Measurements from ENCODE around the gene LLGL1. TPM values are rescaled to one million over a fixed set of nuclear protein-coding genes. Genes with fewer than 3 reads are reported as not detected.

The LLGL1 gene
- total RNA-seq, 1 donor from 2014 or later, result 22.6 TPM

DNA sequence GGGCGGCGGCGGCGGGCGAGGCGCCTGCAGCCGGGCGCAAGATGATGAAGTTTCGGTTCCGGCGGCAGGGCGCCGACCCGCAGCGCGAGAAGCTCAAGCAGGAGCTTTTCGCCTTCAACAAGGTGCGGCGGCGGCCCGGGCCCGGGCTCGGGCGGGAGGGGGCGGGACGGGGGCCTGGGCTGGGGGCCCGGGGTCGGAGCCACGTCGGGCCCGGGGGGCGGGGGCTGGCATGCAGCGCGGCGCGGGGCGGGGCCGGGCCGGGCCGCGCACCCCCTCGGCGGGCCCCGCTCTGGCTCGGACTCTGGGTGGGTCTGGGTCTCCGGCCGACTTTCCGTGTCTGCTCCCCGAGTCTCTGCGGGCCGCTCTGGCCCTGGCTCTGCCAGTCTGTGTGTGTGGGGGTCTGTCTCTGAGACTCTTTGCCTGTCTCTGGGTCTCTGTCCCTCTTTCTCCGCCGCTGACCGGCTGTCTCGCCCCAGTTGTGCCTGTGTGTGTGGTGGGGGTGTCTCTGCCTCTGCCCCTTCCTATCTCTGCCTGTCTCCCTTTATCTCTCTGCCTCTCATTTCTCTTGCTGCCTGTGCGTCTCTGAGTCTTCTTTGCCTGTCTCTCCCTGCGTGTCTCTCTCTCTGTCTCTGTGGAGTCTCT lies 328 bp downstream of the LLGL1 start:
- Mint-ChIP-seq H3K27me3 (ENCODE audit: insufficient read depth) (peaks cover 2% of the 10 kb centered on the region), H3K9me3 (no peaks in the 10 kb centered on the region), H3K4me3 (peak overlapping the region; percentile 96), H3K36me3 (ENCODE audit: low read depth) (no peaks in the 10 kb centered on the region), H3K27ac (peak overlapping the region; percentile 90), H3K4me1 (ENCODE audit: low read depth) (peaks cover 20% of the 10 kb centered on the region)
- intact Hi-C loops (cut with micrococcal nuclease), result loop anchor here (1.0 to 5.0 kb wide), 7 partner anchors 35 to 187 kb away; partner anchors contain the start of genes ALKBH5, ATPAF2, DRG2 and GID4
- DNase-seq (ENCODE audit: low spot score), result no peak

DNA sequence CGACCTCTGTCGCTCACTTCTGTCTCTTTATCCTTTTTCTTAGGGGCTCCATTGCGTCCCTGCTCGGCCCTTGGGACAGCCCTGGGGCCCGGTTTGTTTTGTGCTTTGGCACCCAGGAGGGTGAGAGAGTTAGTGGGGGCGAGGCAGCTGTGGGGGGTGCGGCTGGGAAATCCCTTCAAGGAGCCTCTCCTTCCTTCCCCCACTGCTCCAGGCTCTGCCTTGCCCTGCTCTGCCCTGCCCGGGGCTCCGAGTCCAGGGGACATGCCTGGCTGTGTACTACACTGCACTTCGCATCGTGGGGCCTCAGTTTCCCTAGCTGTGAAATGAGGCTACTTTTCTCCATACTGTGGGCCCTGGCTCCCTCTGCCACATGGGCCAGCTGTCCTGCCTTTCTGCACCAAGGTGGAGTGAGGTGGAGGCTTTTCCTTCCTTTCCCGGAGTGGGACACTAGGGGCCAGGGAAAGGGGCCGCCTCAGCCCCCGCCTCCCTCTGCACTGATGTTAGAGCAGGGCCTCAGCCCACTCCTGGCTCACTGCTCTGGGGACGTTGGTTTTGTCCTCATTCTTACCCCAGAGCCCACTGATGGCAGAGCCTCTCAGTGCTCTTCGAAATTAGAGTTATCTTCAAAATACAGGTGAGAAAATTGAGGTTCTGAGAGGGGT lies 980 bp downstream of the LLGL1 start:
- intact Hi-C loops (cut with micrococcal nuclease), result loop anchor here (5.0 kb wide), 1 partner anchor 139 kb away; the partner anchor contains the start of gene DRG2
- Mint-ChIP-seq H3K36me3 (ENCODE audit: low read depth) (no peaks in the 10 kb centered on the region), H3K4me1 (ENCODE audit: low read depth) (peaks cover 20% of the 10 kb centered on the region), H3K4me3 (peak overlapping the region; percentile 96), H3K9me3 (no peaks in the 10 kb centered on the region), H3K27ac (peak overlapping the region; percentile 90), H3K27me3 (ENCODE audit: insufficient read depth) (peaks cover 2% of the 10 kb centered on the region)
- no peak for DNase-seq (ENCODE audit: low spot score)

DNA sequence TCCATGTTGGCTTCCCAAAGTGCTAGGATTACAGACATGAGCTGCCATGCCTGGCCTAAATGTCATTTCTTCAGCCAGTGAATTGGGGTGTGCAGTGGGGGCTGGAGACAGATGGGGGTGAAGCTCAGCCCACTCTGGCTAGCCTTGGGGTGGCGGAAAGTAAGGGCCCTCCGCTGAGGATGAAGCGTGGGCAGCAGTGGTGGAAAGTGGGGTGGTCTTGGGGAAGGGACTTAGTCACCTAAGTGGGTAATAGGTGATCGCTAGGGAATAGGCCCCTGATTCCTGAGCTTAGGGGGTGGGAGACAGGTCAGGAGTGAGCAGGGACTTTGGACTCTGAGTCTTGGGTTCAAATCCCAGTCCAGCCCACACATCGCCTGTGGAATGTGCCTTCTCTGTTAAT lies 2.2 kb downstream of the LLGL1 start:
- Mint-ChIP-seq H3K4me3 (peak overlapping the region; percentile 3), H3K9me3 (no peaks in the 10 kb centered on the region), H3K36me3 (ENCODE audit: low read depth) (no peaks in the 10 kb centered on the region), H3K4me1 (ENCODE audit: low read depth) (peaks cover 20% of the 10 kb centered on the region), H3K27me3 (ENCODE audit: insufficient read depth) (peaks cover 2% of the 10 kb centered on the region), H3K27ac (no peak overlapping the region)
- no peak for DNase-seq (ENCODE audit: low spot score)
- intact Hi-C loops (cut with micrococcal nuclease), result loop anchor here (5.0 kb wide), 1 partner anchor 140 kb away; the partner anchor contains the start of gene DRG2

DNA sequence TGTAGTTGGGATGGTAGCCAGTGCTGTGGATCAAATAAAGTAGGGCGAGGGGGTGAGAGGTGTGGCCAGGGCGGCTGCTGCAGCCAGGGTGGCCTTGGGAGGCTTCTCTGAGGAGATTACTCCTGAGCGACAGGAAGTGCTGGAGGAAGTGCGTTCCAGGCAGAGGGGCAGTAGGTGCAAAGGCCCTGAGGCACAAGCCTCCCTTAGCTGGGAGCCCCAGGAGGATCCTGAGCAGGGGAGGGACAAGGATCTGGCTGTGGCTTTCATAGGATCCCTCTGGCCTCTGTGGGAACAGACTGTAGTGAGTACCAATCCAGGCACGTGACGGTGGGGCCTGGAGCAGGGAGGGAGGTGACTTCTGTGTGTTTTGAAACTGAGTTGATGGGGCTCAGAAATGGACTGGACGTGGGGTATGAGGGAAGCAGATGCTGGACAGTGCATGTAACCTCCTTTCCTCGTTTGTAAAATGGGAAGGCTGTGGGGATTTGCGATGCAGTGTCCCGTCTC lies 2.8 kb downstream of the LLGL1 start:
- Mint-ChIP-seq H3K36me3 (ENCODE audit: low read depth) (no peaks in the 10 kb centered on the region), H3K9me3 (no peaks in the 10 kb centered on the region), H3K4me1 (ENCODE audit: low read depth) (peaks cover 20% of the 10 kb centered on the region), H3K27me3 (ENCODE audit: insufficient read depth) (peaks cover 2% of the 10 kb centered on the region), H3K27ac (no peak overlapping the region), H3K4me3 (peak overlapping the region; percentile 8)
- intact Hi-C loops (cut with micrococcal nuclease), result loop anchor here (5.0 kb wide), 1 partner anchor 141 kb away; the partner anchor contains the start of gene DRG2
- no peak for DNase-seq (ENCODE audit: low spot score)

DNA sequence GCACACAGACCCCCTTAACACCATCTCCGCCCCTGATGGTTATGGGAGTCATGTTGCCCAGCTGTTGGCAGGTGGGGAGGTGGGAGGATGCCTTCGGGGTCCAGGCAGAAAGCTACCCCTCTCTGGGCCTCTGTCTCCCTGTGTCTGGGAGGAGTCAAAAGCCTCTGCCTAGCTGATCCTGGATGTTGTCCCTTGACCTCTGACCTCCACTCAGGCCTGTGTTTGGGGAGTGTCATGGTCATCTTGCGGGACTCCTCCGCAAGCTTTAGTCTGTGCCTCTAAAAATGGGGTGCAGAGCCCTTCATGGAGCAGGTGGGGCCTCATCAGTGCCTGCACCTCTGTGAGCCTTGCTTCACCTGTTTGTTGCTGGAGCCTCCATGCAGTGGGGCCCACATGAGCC lies 3.8 kb downstream of the LLGL1 start:
- no peak overlapping the region for H3K4me3 Mint-ChIP-seq
- DNase-seq (ENCODE audit: low spot score), result no peak
- H3K36me3 Mint-ChIP-seq (ENCODE audit: low read depth), result no peaks in the 10 kb centered on the region
- peaks cover 20% of the 10 kb centered on the region for H3K4me1 Mint-ChIP-seq (ENCODE audit: low read depth)
- intact Hi-C loops (cut with micrococcal nuclease), result loop anchor here (5.0 kb wide), 1 partner anchor 142 kb away; the partner anchor contains the start of gene DRG2
- H3K27me3 Mint-ChIP-seq (ENCODE audit: insufficient read depth), result peaks cover 2% of the 10 kb centered on the region
- H3K27ac Mint-ChIP-seq, result no peak overlapping the region
- H3K9me3 Mint-ChIP-seq, result no peaks in the 10 kb centered on the region

DNA sequence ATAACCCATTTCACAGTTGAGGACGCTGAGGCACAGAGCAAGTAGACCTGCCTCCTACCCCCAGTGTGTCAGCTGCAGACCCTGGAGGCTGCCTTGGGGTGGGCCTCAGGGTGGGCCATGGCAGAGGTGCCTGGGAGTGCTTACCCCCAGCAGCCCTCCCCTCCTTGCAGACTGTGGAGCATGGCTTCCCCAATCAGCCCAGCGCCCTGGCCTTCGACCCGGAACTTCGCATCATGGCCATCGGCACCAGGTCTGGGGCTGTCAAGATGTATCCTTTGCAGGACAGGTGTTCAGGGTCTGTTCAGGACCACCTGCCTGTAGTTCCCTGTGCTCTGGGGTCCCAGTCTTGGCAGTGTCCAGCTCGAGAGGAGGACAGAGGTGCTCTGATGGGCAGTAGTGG lies 4.3 kb downstream of the LLGL1 start:
- no peak for DNase-seq (ENCODE audit: low spot score)
- Mint-ChIP-seq H3K27me3 (ENCODE audit: insufficient read depth) (peaks cover 2% of the 10 kb centered on the region), H3K4me3 (no peak overlapping the region), H3K9me3 (no peaks in the 10 kb centered on the region), H3K4me1 (ENCODE audit: low read depth) (peaks cover 20% of the 10 kb centered on the region), H3K36me3 (ENCODE audit: low read depth) (no peaks in the 10 kb centered on the region), H3K27ac (no peak overlapping the region)
- intact Hi-C loops (cut with micrococcal nuclease), result loop anchor here (5.0 kb wide), 1 partner anchor 142 kb away; the partner anchor contains the start of gene DRG2

DNA sequence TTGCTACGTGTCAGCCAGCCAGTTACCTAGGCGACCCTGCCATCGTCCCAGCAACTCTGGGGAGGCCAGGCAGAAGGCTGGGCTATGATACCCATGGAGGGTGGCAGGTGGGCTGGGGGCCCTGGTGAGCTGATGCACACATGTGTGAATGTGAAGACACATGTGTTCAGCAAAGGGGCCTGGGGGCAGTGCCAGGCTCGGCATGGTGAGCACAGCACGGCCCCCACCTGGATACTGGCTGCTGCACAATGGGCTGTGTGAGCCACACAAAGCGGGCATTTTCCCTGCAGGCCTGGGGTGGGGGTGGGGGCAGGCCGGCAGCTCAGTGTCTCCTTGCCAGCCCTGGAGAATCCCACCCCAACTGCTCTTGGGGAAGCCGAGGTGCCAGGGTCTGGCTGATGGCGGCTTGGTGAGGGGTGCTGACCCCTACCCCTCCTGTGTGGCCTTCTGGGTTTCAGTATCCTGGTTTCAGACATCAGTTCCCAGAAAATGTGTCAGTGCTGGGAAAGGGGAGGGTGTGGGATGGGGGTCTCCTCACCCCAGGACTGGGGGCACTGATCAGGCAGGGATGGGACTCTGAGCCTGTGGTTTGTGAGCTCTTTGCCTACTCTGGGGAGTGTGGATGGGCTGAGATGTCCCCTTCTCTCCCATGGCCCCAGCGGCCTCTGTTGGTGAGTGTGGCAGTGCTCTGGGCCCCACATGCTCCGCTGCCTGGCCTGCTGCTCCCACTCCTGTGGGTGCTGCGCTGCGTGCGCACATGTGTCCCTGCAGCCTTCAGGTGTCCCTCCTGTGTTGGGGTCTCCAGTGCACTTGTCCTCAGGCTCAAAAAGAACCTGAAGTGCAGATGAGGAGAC lies 5.1 kb downstream of the LLGL1 start:
- no peak for DNase-seq (ENCODE audit: low spot score)
- intact Hi-C loops (cut with micrococcal nuclease), result no loop called here
- H3K36me3 Mint-ChIP-seq (ENCODE audit: low read depth), result no peaks in the 10 kb centered on the region
- H3K4me1 Mint-ChIP-seq (ENCODE audit: low read depth), result peaks cover 20% of the 10 kb centered on the region
- no peaks in the 10 kb centered on the region for H3K9me3 Mint-ChIP-seq
- no peak overlapping the region for H3K27ac Mint-ChIP-seq
- no peak overlapping the region for H3K4me3 Mint-ChIP-seq
- H3K27me3 Mint-ChIP-seq (ENCODE audit: insufficient read depth), result peaks cover 2% of the 10 kb centered on the region

DNA sequence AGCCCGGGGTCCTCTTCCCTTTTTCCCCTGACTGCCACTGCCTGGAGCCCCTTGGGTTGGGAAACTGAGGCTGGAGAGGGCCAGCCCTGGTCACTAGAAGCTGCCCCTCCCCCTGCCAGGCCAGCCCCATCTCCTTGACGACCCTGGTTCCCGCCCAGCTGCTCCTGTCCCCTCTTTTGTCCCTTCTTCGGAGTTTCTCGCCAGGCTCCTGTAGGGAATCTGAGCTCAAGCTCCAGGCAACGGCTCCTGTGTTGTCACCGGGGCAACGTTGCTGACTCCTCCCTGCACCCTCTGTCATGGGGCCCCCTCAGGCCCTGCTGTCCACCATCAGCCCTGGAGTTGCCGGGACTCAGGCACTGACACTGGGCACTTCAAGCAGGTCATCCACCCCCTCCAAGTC lies 5.7 kb downstream of the LLGL1 start:
- Mint-ChIP-seq H3K27me3 (ENCODE audit: insufficient read depth) (peaks cover 2% of the 10 kb centered on the region), H3K27ac (no peak overlapping the region), H3K4me1 (ENCODE audit: low read depth) (peaks cover 16% of the 10 kb centered on the region), H3K36me3 (ENCODE audit: low read depth) (no peaks in the 10 kb centered on the region), H3K4me3 (no peak overlapping the region), H3K9me3 (no peaks in the 10 kb centered on the region)
- intact Hi-C loops (cut with micrococcal nuclease), result no loop called here
- no peak for DNase-seq (ENCODE audit: low spot score)

DNA sequence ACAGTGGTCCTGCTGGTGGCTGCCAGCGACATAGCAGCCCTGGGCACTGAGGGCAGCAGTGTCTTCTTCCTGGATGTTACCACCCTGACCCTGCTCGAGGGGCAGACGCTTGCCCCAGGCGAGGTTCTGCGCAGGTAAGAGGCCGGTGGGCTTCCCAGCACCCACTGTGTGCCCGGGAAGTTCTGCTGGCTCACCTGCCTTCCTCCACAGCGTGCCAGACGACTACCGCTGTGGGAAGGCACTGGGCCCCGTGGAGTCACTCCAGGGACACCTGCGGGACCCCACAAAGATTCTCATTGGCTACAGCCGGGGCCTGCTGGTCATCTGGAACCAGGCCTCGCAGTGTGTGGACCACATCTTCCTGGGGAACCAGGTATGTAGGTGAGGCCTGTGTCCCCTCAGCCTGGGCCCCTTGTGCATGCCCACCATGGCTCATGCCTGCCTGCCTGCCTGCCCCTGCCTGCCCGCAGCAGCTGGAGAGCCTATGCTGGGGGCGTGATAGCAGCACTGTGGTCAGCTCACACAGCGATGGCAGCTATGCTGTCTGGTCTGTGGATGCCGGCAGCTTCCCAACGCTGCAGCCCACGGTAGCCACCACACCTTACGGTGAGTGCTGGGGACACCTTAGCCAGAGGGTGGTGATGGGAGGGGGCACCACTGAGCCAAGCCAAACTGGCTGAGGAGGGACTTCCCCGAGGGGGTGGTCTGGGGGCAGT lies 8.5 kb downstream of the LLGL1 start:
- Mint-ChIP-seq H3K4me3 (no peak overlapping the region), H3K27me3 (ENCODE audit: insufficient read depth) (no peaks in the 10 kb centered on the region), H3K9me3 (no peaks in the 10 kb centered on the region), H3K36me3 (ENCODE audit: low read depth) (peaks cover 2% of the 10 kb centered on the region), H3K4me1 (ENCODE audit: low read depth) (no peaks in the 10 kb centered on the region), H3K27ac (no peak overlapping the region)
- intact Hi-C loops (cut with micrococcal nuclease), result no loop called here
- DNase-seq (ENCODE audit: low spot score), result no peak

DNA sequence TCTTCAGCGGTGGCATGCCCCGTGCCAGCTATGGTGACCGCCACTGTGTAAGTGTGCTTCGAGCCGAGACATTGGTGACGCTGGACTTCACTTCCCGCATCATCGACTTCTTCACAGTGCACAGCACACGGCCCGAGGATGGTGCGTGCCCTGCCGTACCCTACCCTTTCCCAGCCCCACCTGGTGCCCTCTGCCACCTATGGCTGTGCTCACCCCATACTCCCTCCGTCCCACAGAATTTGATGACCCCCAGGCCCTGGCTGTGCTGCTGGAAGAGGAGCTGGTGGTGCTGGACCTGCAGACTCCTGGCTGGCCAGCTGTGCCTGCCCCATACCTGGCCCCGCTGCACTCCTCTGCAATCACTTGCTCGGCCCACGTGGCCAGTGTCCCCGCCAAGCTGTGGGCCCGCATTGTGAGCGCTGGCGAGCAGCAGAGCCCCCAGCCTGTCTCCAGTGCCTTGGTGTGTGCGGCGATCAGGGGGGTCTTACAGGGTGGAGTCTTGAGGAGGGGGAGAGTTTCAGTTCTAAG lies 9.5 kb downstream of the LLGL1 start:
- Mint-ChIP-seq H3K4me1 (ENCODE audit: low read depth) (no peaks in the 10 kb centered on the region), H3K9me3 (no peaks in the 10 kb centered on the region), H3K27ac (no peak overlapping the region), H3K36me3 (ENCODE audit: low read depth) (peaks cover 2% of the 10 kb centered on the region), H3K4me3 (no peak overlapping the region), H3K27me3 (ENCODE audit: insufficient read depth) (no peaks in the 10 kb centered on the region)
- intact Hi-C loops (cut with micrococcal nuclease), result no loop called here
- no peak for DNase-seq (ENCODE audit: low spot score)

DNA sequence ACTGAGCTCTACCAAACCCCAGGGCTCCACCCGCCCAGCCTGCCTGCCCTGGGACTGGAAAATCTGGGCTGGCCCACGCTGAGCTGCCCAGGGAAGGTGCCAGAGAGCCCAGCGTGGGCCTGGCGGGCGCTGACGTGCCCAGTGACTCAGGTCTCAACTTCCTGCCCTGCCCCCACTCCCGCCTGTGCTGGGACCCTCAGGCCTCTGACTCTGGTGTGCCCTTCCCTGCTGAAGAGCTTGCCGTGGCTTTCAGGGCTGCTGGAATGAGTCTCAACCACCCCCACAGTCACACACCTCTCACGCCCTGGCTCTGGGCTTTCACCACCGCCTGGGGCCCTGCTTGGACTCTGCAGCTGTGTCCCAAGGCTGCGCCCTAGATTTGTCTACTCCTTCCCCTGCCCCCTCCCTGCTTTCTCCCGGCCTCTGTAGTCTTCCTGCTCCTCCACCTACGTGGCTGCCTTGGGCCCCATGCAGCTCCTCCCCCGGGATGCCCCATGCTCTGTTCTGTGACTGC lies 10.4 kb downstream of the LLGL1 start:
- H3K36me3 Mint-ChIP-seq (ENCODE audit: low read depth), result peaks cover 2% of the 10 kb centered on the region
- no peak overlapping the region for H3K4me3 Mint-ChIP-seq
- no peaks in the 10 kb centered on the region for H3K4me1 Mint-ChIP-seq (ENCODE audit: low read depth)
- H3K27ac Mint-ChIP-seq, result peak overlapping the region; percentile 1
- H3K9me3 Mint-ChIP-seq, result no peaks in the 10 kb centered on the region
- no peaks in the 10 kb centered on the region for H3K27me3 Mint-ChIP-seq (ENCODE audit: insufficient read depth)
- DNase-seq (ENCODE audit: low spot score), result no peak
- intact Hi-C loops (cut with micrococcal nuclease), result no loop called here

DNA sequence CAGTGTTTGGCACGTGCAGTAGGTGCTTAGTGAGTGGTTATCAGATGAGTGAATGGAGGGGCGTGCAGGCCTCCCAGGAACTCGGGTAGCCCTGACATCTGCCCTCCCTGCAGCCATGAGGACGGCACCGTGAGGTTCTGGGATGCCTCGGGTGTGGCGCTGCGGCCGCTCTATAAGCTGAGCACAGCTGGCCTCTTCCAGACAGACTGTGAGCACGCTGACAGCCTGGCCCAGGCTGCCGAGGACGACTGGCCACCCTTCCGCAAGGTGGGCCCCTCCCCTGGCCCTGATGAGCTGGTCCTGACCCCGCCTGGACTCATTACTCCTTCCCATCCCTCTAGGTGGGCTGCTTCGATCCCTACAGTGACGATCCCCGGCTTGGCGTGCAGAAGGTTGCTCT lies 11.1 kb downstream of the LLGL1 start:
- Mint-ChIP-seq H3K4me3 (no peak overlapping the region), H3K9me3 (no peaks in the 10 kb centered on the region), H3K27me3 (ENCODE audit: insufficient read depth) (no peaks in the 10 kb centered on the region), H3K27ac (no peak overlapping the region), H3K4me1 (ENCODE audit: low read depth) (no peaks in the 10 kb centered on the region), H3K36me3 (ENCODE audit: low read depth) (peaks cover 2% of the 10 kb centered on the region)
- no peak for DNase-seq (ENCODE audit: low spot score)
- intact Hi-C loops (cut with micrococcal nuclease), result no loop called here
